ENCODE measurements around the gene GATA2.

GATA2 gene

GRCh38 chr3:128455786-128456748, 36.9 kb downstream of the GATA2 start:
- no peak for DNase-seq (ENCODE audit: low spot score)

GRCh38 chr3:128455116-128455515, 37.9 kb downstream of the GATA2 start:
- DNase-seq (ENCODE audit: low spot score), result no peak

- no peak for DNase-seq (ENCODE audit: low spot score)
Observed at GRCh38 chr3:128454310-128454618, 38.7 kb downstream of the GATA2 start.

GRCh38 chr3:128453501-128454309, 39.3 kb downstream of the GATA2 start:
- no peak for DNase-seq (ENCODE audit: low spot score)

GRCh38 chr3:128452678-128453275, 40.2 kb downstream of the GATA2 start:
- no peak for DNase-seq (ENCODE audit: low spot score)

- no peak for DNase-seq (ENCODE audit: low spot score)
Observed at GRCh38 chr3:128452120-128452519, 40.9 kb downstream of the GATA2 start.

GRCh38 chr3:128449111-128449638, 43.8 kb downstream of the GATA2 start:
- no peak for DNase-seq (ENCODE audit: low spot score)

GRCh38 chr3:128448491-128448890, 44.5 kb downstream of the GATA2 start:
- DNase-seq (ENCODE audit: low spot score), result no peak

- no peak for DNase-seq (ENCODE audit: low spot score)
Observed at GRCh38 chr3:128447561-128448013, 45.4 kb downstream of the GATA2 start.

GRCh38 chr3:128446821-128447220, 46.2 kb downstream of the GATA2 start:
- DNase-seq (ENCODE audit: low spot score), result no peak

- DNase-seq (ENCODE audit: low spot score), result no peak
Observed at GRCh38 chr3:128445357-128445756, 47.6 kb downstream of the GATA2 start.

GRCh38 chr3:128443771-128444170, 49.2 kb downstream of the GATA2 start:
- no peak for DNase-seq (ENCODE audit: low spot score)

- no peak for DNase-seq (ENCODE audit: low spot score)
Observed at GRCh38 chr3:128442949-128443348, 50.1 kb downstream of the GATA2 start.

- no peak for DNase-seq (ENCODE audit: low spot score)
Observed at GRCh38 chr3:128442070-128442469, 50.9 kb downstream of the GATA2 start.

GRCh38 chr3:128439226-128439625, 53.8 kb downstream of the GATA2 start:
- DNase-seq (ENCODE audit: low spot score), result no peak

- no peak for DNase-seq (ENCODE audit: low spot score)
Observed at GRCh38 chr3:128438488-128439072, 54.4 kb downstream of the GATA2 start.

GRCh38 chr3:128436214-128436613, 56.8 kb downstream of the GATA2 start:
- no peak for DNase-seq (ENCODE audit: low spot score)

- no peak for DNase-seq (ENCODE audit: low spot score)
Observed at GRCh38 chr3:128435561-128435960, 57.4 kb downstream of the GATA2 start.

- DNase-seq (ENCODE audit: low spot score), result no peak
Observed at GRCh38 chr3:128435058-128435457, 57.9 kb downstream of the GATA2 start.

- no peak for DNase-seq (ENCODE audit: low spot score)
Observed at GRCh38 chr3:128434524-128434923, 58.5 kb downstream of the GATA2 start.

GRCh38 chr3:128433837-128434165, 59.2 kb downstream of the GATA2 start:
- no peak for DNase-seq (ENCODE audit: low spot score)

Measured in D341Med (cell line).